Neutrophil (primary cell): Measurements from ENCODE around the gene FFAR4.
"Not testable (repeated sequence)": the region's sequence is repeated elsewhere in the genome, so short reads cannot be mapped to it uniquely, and the experiment has no call there.

ENCODE experiments used
- H3K27ac ChIP-seq: fragments of 200-600 bp; sonication (generic); 2 replicates; pipeline ENCODE4 v1.5.1; 2016; ENCODE audit warnings: mild to moderate bottlenecking, moderate library complexity
- H3K27me3 ChIP-seq: fragments of 200-600 bp; sonication (generic); 2 replicates; pipeline ENCODE4 v1.6.0; 2016; ENCODE audit warnings: mild to moderate bottlenecking
- H3K36me3 ChIP-seq: fragments of 200-600 bp; sonication (generic); 2 replicates; pipeline ENCODE4 v1.5.1; 2017
- H3K4me1 ChIP-seq, 2 experiments: fragments of 200-600 bp in 1 of 2; sonication (generic) in 1 of 2; 1 replicate in 1 of 2; 2 replicates in 1 of 2; pipeline versions ENCODE4 v1.5.1 to v1.6.1; 2013 to 2016; ENCODE audit warnings: low read depth in 1 of 2, low read length in 1 of 2, mild to moderate bottlenecking in 1 of 2, moderate library complexity in 1 of 2; ENCODE audit not compliant: control insufficient read depth in 1 of 2, insufficient read depth in 1 of 2
- H3K4me3 ChIP-seq, 2 experiments: fragments of 200-600 bp in 1 of 2; sonication (generic) in 1 of 2; 1 replicate in 1 of 2; 2 replicates in 1 of 2; pipeline ENCODE4 v1.5.1; 2013 to 2016; ENCODE audit warnings: low read depth in 1 of 2, low read length in 1 of 2, mild to moderate bottlenecking in 1 of 2, moderate library complexity in 1 of 2
- H3K9me3 ChIP-seq: fragments of 200-600 bp; sonication (generic); 2 replicates; pipeline ENCODE4 v1.5.1; 2016
- TF ChIP-seq, protein P1 (sequence below): fragments of 200-600 bp; sonication (generic); IDR thresholded peaks from 2 replicates; pipeline ENCODE4 v1.5.1; 2016; ENCODE audit warnings: antibody characterized with exemption

FFAR4 gene

DNA sequence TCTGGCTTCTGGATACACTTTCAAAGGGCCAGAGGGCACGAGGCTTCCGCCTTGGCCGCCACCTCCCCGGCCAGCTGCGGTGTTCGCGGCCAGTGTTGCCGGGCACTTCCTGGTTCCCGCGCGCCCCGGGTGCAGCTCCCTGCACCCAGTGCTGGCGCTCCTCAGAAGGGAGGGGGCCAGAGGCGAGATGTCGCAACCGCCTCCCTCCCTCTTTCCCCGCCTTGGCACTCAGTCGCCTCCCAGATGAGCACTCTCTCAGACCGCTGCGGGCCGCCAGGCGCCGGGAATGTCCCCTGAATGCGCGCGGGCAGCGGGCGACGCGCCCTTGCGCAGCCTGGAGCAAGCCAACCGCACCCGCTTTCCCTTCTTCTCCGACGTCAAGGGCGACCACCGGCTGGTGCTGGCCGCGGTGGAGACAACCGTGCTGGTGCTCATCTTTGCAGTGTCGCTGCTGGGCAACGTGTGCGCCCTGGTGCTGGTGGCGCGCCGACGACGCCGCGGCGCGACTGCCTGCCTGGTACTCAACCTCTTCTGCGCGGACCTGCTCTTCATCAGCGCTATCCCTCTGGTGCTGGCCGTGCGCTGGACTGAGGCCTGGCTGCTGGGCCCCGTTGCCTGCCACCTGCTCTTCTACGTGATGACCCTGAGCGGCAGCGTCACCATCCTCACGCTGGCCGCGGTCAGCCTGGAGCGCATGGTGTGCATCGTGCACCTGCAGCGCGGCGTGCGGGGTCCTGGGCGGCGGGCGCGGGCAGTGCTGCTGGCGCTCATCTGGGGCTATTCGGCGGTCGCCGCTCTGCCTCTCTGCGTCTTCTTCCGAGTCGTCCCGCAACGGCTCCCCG, at the start of gene FFAR4:
FFAR4 (plus strand) TSS at position 231 of the 842 bp plus-strand sequence; CDS start at position 287, 56 bp downstream.
- TF ChIP-seq, protein P1, sequence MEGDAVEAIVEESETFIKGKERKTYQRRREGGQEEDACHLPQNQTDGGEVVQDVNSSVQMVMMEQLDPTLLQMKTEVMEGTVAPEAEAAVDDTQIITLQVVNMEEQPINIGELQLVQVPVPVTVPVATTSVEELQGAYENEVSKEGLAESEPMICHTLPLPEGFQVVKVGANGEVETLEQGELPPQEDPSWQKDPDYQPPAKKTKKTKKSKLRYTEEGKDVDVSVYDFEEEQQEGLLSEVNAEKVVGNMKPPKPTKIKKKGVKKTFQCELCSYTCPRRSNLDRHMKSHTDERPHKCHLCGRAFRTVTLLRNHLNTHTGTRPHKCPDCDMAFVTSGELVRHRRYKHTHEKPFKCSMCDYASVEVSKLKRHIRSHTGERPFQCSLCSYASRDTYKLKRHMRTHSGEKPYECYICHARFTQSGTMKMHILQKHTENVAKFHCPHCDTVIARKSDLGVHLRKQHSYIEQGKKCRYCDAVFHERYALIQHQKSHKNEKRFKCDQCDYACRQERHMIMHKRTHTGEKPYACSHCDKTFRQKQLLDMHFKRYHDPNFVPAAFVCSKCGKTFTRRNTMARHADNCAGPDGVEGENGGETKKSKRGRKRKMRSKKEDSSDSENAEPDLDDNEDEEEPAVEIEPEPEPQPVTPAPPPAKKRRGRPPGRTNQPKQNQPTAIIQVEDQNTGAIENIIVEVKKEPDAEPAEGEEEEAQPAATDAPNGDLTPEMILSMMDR: no peak
- no peak within 1 kb of the TSS for H3K4me3 ChIP-seq
- H3K27me3 ChIP-seq: peaks cover 66% of the 10 kb centered on the region
- no peaks in the 10 kb centered on the region for H3K9me3 ChIP-seq
- H3K27ac ChIP-seq: no peak within 1 kb of the TSS
- peaks cover 4 to 7% of the 10 kb centered on the region in 2 experiments for H3K4me1 ChIP-seq
- no peaks in the 10 kb centered on the region for H3K36me3 ChIP-seq

DNA sequence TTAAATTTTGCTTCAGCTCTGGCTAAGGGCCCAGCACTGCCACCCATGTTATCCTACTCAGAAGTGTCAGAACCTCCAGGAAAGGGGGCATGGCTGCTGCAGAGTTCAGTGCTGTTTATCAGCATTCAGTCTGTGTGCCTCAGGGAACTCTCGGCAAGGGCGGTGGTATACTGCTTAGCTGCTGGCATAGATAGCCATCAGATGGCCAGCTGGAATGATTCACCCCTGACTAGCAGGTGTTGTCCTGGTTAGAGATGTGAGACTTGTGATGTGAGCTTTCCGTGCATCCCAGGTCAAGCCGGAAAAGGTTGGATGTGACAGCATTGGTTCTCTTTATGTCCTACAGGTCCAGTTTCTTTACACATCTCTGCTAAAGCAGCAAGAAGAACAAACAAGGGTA, 47.9 kb upstream of the FFAR4 start:
- Histone ChIP-seq H3K27ac (no peak overlapping the region), H3K36me3 (peaks cover 37% of the 10 kb centered on the region), H3K9me3 (no peaks in the 10 kb centered on the region), H3K27me3 (no peaks in the 10 kb centered on the region), H3K4me3 (no peak overlapping the region), H3K4me1 (peaks cover 16 to 19% of the 10 kb centered on the region in 2 experiments)
- TF ChIP-seq, protein P1: no peak

- Histone ChIP-seq H3K4me3 (no peak overlapping the region), H3K36me3 (no peaks in the 10 kb centered on the region), H3K9me3 (no peaks in the 10 kb centered on the region), H3K27ac (no peak overlapping the region), H3K4me1 (no peaks in the 10 kb centered on the region), H3K27me3 (no peaks in the 10 kb centered on the region)
- TF ChIP-seq, protein P1: no peak
These were observed 31.2 kb upstream of the FFAR4 start for GRCh38 chr10:93535293-93535692.

DNA sequence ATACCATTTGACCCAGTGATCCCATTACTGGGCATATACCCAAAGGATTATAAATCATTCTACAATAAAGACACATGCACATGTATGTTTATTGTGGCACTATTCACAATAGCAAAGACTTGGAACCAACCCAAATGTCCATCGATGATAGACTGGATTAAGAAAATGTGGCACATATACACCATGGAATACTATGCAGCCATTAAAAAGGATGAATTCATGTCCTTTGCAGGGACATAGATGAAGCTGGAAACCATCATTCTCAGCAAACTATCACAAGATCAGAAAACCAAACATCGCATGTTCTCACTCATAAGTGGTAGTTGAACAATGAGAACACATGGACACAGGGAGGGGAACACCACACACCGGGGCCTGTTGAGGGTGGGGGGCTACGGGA, 25.6 kb upstream of the FFAR4 start:
- not testable (repeated sequence) for H3K27ac ChIP-seq, H3K36me3 ChIP-seq, H3K4me3 ChIP-seq, H3K27me3 ChIP-seq, H3K4me1 ChIP-seq, H3K9me3 ChIP-seq

GRCh38 chr10:93541402-93542357, 24.8 kb upstream of the FFAR4 start:
- Histone ChIP-seq H3K27ac (no peak overlapping the region), H3K9me3 (no peaks in the 10 kb centered on the region), H3K36me3 (no peaks in the 10 kb centered on the region), H3K27me3 (peaks cover 4% of the 10 kb centered on the region), H3K4me3 (no peak overlapping the region), H3K4me1 (no peaks in the 10 kb centered on the region)
- TF ChIP-seq, protein P1: peak; percentile 20
